Fibroblast of lung (primary cell): ENCODE data around the gene RHBG. TPM values are rescaled to one million over a fixed set of nuclear protein-coding genes. Genes with fewer than 3 reads are reported as not detected.

ENCODE experiments used
- DNase-seq, 2 donors: peaks; one replicate each; pipeline versions ENCODE4 v3.0.0 to v3.0.0-alpha.2; 2010; ENCODE audit warnings: low read depth in 2 of 2
- H2AFZ ChIP-seq: 2 replicates; pipeline ENCODE4 v1.5.1; 2012; ENCODE audit warnings: low read length, control low read depth, inconsistent platforms
- H3K27ac ChIP-seq: 2 replicates; pipeline ENCODE4 v1.5.1; 2011; ENCODE audit warnings: low read length, control low read depth; ENCODE audit not compliant: insufficient read depth
- H3K27me3 ChIP-seq: 2 replicates; pipeline ENCODE4 v1.5.1; 2011; ENCODE audit warnings: mild to moderate bottlenecking, low read length; ENCODE audit not compliant: control insufficient read depth, insufficient read depth
- H3K36me3 ChIP-seq: 2 replicates; pipeline ENCODE4 v1.5.1; 2011; ENCODE audit warnings: low read length; ENCODE audit not compliant: control insufficient read depth, insufficient read depth
- H3K4me1 ChIP-seq: 2 replicates; pipeline ENCODE4 v1.5.1; 2011; ENCODE audit warnings: low read length; ENCODE audit not compliant: control insufficient read depth, insufficient read depth; ENCODE audit errors: extremely low read depth
- H3K4me2 ChIP-seq: 2 replicates; pipeline ENCODE4 v1.5.1; 2011; ENCODE audit warnings: low read length, control low read depth; ENCODE audit not compliant: insufficient read depth; ENCODE audit errors: extremely low read depth
- H3K4me3 ChIP-seq, 4 experiments: fragments of 200-600 bp in 1 of 4; sonication (generic) in 1 of 4; replicated peaks in 1 of 4; 2 replicates each; pipeline ENCODE4 v1.5.1; 2011 to 2016; ENCODE audit warnings: low read length in 4 of 4, low read depth in 3 of 4, mild to moderate bottlenecking in 3 of 4, control low read depth in 2 of 4, inconsistent platforms in 1 of 4, mixed read lengths in 1 of 4; ENCODE audit not compliant: insufficient read depth in 1 of 4; ENCODE audit errors: control extremely low read depth in 1 of 4
- H3K79me2 ChIP-seq: 2 replicates; pipeline ENCODE4 v1.5.1; 2012; ENCODE audit warnings: mild to moderate bottlenecking, low read length, inconsistent platforms; ENCODE audit not compliant: control insufficient read depth, insufficient read depth
- H3K9ac ChIP-seq: 2 replicates; pipeline ENCODE4 v1.5.1; 2011; ENCODE audit warnings: mild to moderate bottlenecking, low read length, control low read depth; ENCODE audit not compliant: insufficient read depth
- H3K9me3 ChIP-seq: 2 replicates; pipeline ENCODE4 v1.5.1; 2012; ENCODE audit warnings: low read depth, low read length; ENCODE audit not compliant: control insufficient read depth, insufficient read depth
- H4K20me1 ChIP-seq: 2 replicates; pipeline ENCODE4 v1.5.1; 2011; ENCODE audit warnings: low read length; ENCODE audit not compliant: control insufficient read depth, insufficient read depth; ENCODE audit errors: extremely low read depth
- EZH2 ChIP-seq: IDR thresholded peaks from 2 replicates; pipeline ENCODE4 v1.5.1; 2012; ENCODE audit warnings: low read length, control low read depth, mild to moderate bottlenecking; ENCODE audit errors: missing control alignments
- polyA plus RNA-seq, 2 donors: library from polyadenylated mRNA; depleted of rRNA in 1 of 2; stranded (reverse) in 1 of 2; unstranded in 1 of 2; fragments of >200 nt; gene quantifications; 2 replicates each; pipeline ENCODE4 v1.2.1, GENCODE V29; 2011 to 2012; ENCODE audit warnings: missing spikeins in 1 of 2
- total RNA-seq: library from RNA; depleted of rRNA; stranded (reverse); fragments of >200 nt; gene quantifications from 2 replicates; pipeline ENCODE4 v1.2.1, GENCODE V29; 2014
- TF ChIP-seq, protein P1 (sequence below), 2 donors: IDR thresholded peaks in 1 of 2; conservative IDR thresholded peaks in 1 of 2; 1 replicate in 1 of 2; 2 replicates in 1 of 2; pipeline ENCODE4 v1.5.1; 2011 to 2012; ENCODE audit warnings: low read length in 2 of 2, control low read depth in 1 of 2, inconsistent platforms in 1 of 2, low read depth in 1 of 2, mild to moderate bottlenecking in 1 of 2

The RHBG gene
- total and polyA plus RNA-seq, 2 donors (not counting 1 experiment from before 2014, with no cell fraction given) = not detected

GRCh38 chr1:156378557-156378956, 9.5 kb downstream of the RHBG start:
- no peaks in the 10 kb centered on the region for H3K27me3 ChIP-seq
- DNase-seq = no peak
- TF ChIP-seq, protein P1, sequence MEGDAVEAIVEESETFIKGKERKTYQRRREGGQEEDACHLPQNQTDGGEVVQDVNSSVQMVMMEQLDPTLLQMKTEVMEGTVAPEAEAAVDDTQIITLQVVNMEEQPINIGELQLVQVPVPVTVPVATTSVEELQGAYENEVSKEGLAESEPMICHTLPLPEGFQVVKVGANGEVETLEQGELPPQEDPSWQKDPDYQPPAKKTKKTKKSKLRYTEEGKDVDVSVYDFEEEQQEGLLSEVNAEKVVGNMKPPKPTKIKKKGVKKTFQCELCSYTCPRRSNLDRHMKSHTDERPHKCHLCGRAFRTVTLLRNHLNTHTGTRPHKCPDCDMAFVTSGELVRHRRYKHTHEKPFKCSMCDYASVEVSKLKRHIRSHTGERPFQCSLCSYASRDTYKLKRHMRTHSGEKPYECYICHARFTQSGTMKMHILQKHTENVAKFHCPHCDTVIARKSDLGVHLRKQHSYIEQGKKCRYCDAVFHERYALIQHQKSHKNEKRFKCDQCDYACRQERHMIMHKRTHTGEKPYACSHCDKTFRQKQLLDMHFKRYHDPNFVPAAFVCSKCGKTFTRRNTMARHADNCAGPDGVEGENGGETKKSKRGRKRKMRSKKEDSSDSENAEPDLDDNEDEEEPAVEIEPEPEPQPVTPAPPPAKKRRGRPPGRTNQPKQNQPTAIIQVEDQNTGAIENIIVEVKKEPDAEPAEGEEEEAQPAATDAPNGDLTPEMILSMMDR (conservative IDR thresholded peaks at IDR 0.05 in 1 of 2, IDR thresholded peaks at IDR 0.05 in 1 of 2; ENCODE audit: low read depth in 1 of 2, low read length in 2 of 2) = no peak
- TF ChIP-seq EZH2 = no peak

DNA sequence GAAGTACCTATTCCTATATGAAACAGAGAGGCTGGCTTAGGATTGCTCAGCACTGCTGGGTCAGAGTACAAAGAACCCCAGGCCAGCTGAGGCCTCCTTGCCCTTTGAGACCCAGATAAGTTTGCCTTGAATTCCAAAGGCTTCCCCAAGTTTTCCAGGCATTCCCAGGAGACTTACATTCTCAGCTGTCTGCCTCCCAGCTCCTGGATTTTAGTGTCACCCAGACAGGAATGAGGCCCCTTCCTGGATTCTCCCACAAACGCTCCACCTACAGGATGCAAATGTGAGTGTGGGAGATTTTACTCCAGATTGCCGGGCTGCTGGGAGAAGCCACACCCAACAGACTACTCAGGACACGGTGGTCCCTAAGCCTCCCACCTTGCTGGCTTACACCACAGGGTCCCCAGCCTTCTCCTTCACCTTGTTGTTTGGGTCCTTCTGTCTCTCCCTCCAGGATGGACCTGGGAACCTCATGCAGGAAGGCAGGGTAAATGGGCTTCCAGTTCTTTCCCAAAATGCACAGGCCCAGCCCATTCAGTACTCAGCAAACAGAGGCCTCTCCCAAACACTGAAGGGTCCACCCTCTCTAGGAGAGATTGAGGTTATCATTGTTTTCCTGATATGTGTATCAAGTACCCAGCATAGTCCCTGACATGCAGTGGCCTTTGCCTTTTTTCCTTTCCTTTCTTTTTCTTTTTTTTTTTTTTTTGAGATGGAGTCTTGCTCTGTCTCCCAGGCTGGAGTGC, 10.6 kb downstream of the RHBG start:
- no peak overlapping the region for H3K4me3 ChIP-seq
- no peaks in the 10 kb centered on the region for H3K36me3 ChIP-seq
- no peak overlapping the region for H3K27ac ChIP-seq
- H2AFZ ChIP-seq = no peak overlapping the region
- peak in 1 of 2 donors; percentile 17 for DNase-seq
- TF ChIP-seq EZH2 = no peak
- TF ChIP-seq, protein P1 (conservative IDR thresholded peaks at IDR 0.05 in 1 of 2, IDR thresholded peaks at IDR 0.05 in 1 of 2; ENCODE audit: low read depth in 1 of 2, low read length in 2 of 2) = no peak
- no peaks in the 10 kb centered on the region for H3K79me2 ChIP-seq
- H3K27me3 ChIP-seq = no peaks in the 10 kb centered on the region
- H3K9me3 ChIP-seq = no peaks in the 10 kb centered on the region
- H3K9ac ChIP-seq = no peak overlapping the region
- no peaks in the 10 kb centered on the region for H4K20me1 ChIP-seq
- H3K4me1 ChIP-seq = no peaks in the 10 kb centered on the region
- H3K4me2 ChIP-seq = no peak overlapping the region

More at GRCh38 chr1:156378557-156378956, 9.5 kb downstream of the RHBG start:
- no peaks in the 10 kb centered on the region for H3K4me1 ChIP-seq
- no peaks in the 10 kb centered on the region for H4K20me1 ChIP-seq
- no peaks in the 10 kb centered on the region for H3K9me3 ChIP-seq
- no peaks in the 10 kb centered on the region for H3K79me2 ChIP-seq
- H3K4me3 ChIP-seq = no peak overlapping the region
- no peaks in the 10 kb centered on the region for H3K36me3 ChIP-seq
- H2AFZ ChIP-seq = no peak overlapping the region
- no peak overlapping the region for H3K4me2 ChIP-seq
- no peak overlapping the region for H3K9ac ChIP-seq
- no peak overlapping the region for H3K27ac ChIP-seq

DNA sequence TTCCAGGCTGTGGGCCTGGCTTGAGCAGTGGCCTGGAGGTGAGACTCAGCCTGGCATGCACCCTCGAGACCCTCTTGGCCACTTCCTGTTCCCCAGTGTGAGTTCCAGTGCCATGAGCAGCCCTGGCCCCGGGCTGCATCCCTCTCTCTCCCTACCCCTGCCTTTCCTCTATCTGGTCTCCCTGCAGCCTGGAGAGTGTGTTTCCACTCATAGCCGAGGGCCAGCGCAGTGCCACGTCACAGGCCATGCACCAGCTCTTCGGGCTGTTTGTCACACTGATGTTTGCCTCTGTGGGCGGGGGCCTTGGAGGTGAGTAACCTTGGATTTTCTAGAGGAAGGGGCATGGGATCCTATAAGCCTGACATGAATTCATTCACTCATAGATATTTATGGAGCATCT, 13.6 kb downstream of the RHBG start:
- no peak for DNase-seq
- Histone ChIP-seq H3K27ac (no peak overlapping the region), H3K9me3 (no peaks in the 10 kb centered on the region), H3K9ac (no peak overlapping the region), H4K20me1 (no peaks in the 10 kb centered on the region), H3K4me2 (no peak overlapping the region), H3K36me3 (no peaks in the 10 kb centered on the region), H3K4me1 (no peaks in the 10 kb centered on the region), H3K79me2 (no peaks in the 10 kb centered on the region), H3K27me3 (peaks cover 12% of the 10 kb centered on the region), H3K4me3 (no peak overlapping the region), H2AFZ (no peak overlapping the region)
- TF ChIP-seq, protein P1 (conservative IDR thresholded peaks at IDR 0.05 in 1 of 2, IDR thresholded peaks at IDR 0.05 in 1 of 2; ENCODE audit: low read depth in 1 of 2, low read length in 2 of 2) = no peak
- no peak for TF ChIP-seq EZH2
